Pancreas (tissue), 10 donors: ENCODE measurements around the gene MMP10. TPM values are rescaled to one million over a fixed set of nuclear protein-coding genes. Genes with fewer than 3 reads are reported as not detected.

Experiments used
- ATAC-seq, 4 donors: fragments of 200-7000 bp; cut with Tn5 transposase; one replicate each; pipeline versions ENCODE4 v1.8.0 to v1.9.1; 2020; ENCODE audit warnings: mild to moderate bottlenecking in 4 of 4, moderate library complexity in 4 of 4
- DNase-seq, 6 donors: peaks; one replicate each; pipeline ENCODE4 v3.0.0-alpha.2; 2020
- FAIRE-seq: peaks from 2 replicates; lab custom pipeline; 2012; peaks lifted over from hg19 to GRCh38; lab: Jason Lieb, UNC
- H3K27ac ChIP-seq, 4 donors: fragments of 200-600 bp; sonication (generic); 1 replicate in 3 of 4; 2 replicates in 1 of 4; pipeline versions ENCODE4 v1.5.0 to v1.8.0; 2020
- H3K27me3 ChIP-seq, 4 donors: fragments of 200-600 bp; one replicate each; pipeline ENCODE4 v1.8.0; 2021
- H3K36me3 ChIP-seq, 3 donors: fragments of 200-600 bp; sonication (generic) in 1 of 3; one replicate each; pipeline versions ENCODE4 v1.5.0 to v1.8.0; 2020 to 2021
- H3K4me1 ChIP-seq, 3 donors: fragments of 200-600 bp; one replicate each; pipeline ENCODE4 v1.8.0; 2021
- H3K4me3 ChIP-seq, 4 donors: fragments of 200-600 bp; sonication (generic) in 2 of 4; one replicate each; pipeline versions ENCODE4 v1.5.0 to v1.8.0; 2020 to 2021
- H3K9me3 ChIP-seq, 4 donors: fragments of 200-600 bp; one replicate each; pipeline ENCODE4 v1.8.0; 2021
- WGBS, 2 donors: extraction: QIAGEN DNeasy Blood & Tissue Kit; methylation state at CpG; one replicate each; pipeline ENCODE4 v1.1.7; 2013; 5-methylcytosine and 5-hydroxymethylcytosine counted together
- intact Hi-C, 3 donors: fragments of 100-400 bp; cut with DNase I; formaldehyde crosslinking; loops; one replicate each; pipeline versions ENCODE4 v1.11.1 to v1.14.2; 2022
- polyA plus RNA-seq, 2 donors: library from polyadenylated mRNA; stranded (reverse); fragments of 200-250 nt; gene quantifications; one replicate each; pipeline ENCODE4 v1.2.3, GENCODE V29; 2013
- total RNA-seq, 6 donors: library from RNA; stranded (reverse); fragmentation: NEBNext Ultra II Directional in 4 of 6; extraction: Animal tissue kit (Norgen Biotek cat#: 25700) in 4 of 6; gene quantifications; one replicate each; pipeline versions ENCODE4 v1.2.1 to v1.2.4, GENCODE V29; 2021 to 2023
- TF ChIP-seq, protein P1 (sequence below), 4 donors: fragments of 200-600 bp; sonication (generic) in 3 of 4; IDR thresholded peaks; one replicate each; pipeline versions ENCODE4 v1.5.0 to v1.8.0; 2021; ENCODE audit warnings: antibody characterized with exemption in 4 of 4
- donor health status: healthy with polysubstance abuse.
- donor health status: DM: no; HTN: no; CAD: no; lungs with moderate emphysema.
- donor health status: DM: no; HTN: no; CAD: no.
- donor health status: control.
- donor health status: control.
- donor health status: Bipolar disorder and iron deficiency.
- donor health status: DM: yes; HTN: yes; CAD: no.
- donor health status: DM: no; HTN: no; CAD: no.
- donor health status: DM: no; HTN: no; CAD: no.
- donor health status: DM: yes; HTN: yes; CAD: no.

Gene MMP10
- total and polyA plus RNA-seq, 8 donors, result 0.09 to 2.9 (median 0.34) TPM; not detected in 1

GRCh38 chr11:102773386-102773785 is 7.0 kb downstream of the MMP10 start:
- TF ChIP-seq, protein P1, sequence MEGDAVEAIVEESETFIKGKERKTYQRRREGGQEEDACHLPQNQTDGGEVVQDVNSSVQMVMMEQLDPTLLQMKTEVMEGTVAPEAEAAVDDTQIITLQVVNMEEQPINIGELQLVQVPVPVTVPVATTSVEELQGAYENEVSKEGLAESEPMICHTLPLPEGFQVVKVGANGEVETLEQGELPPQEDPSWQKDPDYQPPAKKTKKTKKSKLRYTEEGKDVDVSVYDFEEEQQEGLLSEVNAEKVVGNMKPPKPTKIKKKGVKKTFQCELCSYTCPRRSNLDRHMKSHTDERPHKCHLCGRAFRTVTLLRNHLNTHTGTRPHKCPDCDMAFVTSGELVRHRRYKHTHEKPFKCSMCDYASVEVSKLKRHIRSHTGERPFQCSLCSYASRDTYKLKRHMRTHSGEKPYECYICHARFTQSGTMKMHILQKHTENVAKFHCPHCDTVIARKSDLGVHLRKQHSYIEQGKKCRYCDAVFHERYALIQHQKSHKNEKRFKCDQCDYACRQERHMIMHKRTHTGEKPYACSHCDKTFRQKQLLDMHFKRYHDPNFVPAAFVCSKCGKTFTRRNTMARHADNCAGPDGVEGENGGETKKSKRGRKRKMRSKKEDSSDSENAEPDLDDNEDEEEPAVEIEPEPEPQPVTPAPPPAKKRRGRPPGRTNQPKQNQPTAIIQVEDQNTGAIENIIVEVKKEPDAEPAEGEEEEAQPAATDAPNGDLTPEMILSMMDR (IDR thresholded peaks at IDR 0.05), result no peak
- no peak overlapping the region for H3K27ac ChIP-seq
- H3K27me3 ChIP-seq, result no peaks in the 10 kb centered on the region
- FAIRE-seq (no peak), ATAC-seq (no peak), DNase-seq (no peak)
- WGBS, 2 donors, result 58 to 71% methylated on average over 4 of the region's 4 CpGs
- no peaks in the 10 kb centered on the region for H3K4me1 ChIP-seq
- no peaks in the 10 kb centered on the region for H3K9me3 ChIP-seq
- intact Hi-C loops, result no loop called here
- H3K36me3 ChIP-seq, result no peaks in the 10 kb centered on the region
- H3K4me3 ChIP-seq, result no peak overlapping the region

- FAIRE-seq, result no peak
Measured at GRCh38 chr11:102771351-102771750, 9.1 kb downstream of the MMP10 start.

DNA sequence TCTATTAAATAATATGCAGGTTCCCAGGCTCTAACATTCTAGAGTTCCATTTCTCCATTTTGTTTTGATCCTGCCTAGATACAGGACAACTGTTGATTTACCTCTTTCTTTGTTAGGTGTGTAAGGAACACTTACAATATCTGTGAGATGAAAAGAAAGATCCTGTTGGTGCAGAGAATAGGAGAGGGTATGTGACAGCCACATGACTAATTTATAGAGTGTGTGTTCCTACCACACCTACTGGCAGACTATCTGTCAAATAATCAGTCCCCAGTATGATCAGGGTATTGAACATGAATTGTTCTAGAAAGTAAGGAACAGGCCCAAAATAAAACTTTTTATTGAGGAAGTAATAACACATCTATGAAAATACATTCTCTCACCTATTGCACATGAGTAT is 10.2 kb downstream of the MMP10 start:
- ATAC-seq (no peak), FAIRE-seq (no peak), DNase-seq (no peak)
- TF ChIP-seq, protein P1 (IDR thresholded peaks at IDR 0.05), result no peak
- Histone ChIP-seq H3K27ac (no peak overlapping the region), H3K36me3 (no peaks in the 10 kb centered on the region), H3K9me3 (no peaks in the 10 kb centered on the region), H3K27me3 (no peaks in the 10 kb centered on the region), H3K4me3 (no peak overlapping the region), H3K4me1 (no peaks in the 10 kb centered on the region)
- intact Hi-C loops, result no loop called here

More at GRCh38 chr11:102771351-102771750, 9.1 kb downstream of the MMP10 start:
- Histone ChIP-seq H3K9me3 (no peaks in the 10 kb centered on the region), H3K27me3 (no peaks in the 10 kb centered on the region), H3K4me3 (no peak overlapping the region), H3K27ac (no peak overlapping the region), H3K4me1 (no peaks in the 10 kb centered on the region), H3K36me3 (no peaks in the 10 kb centered on the region)
- ATAC-seq (no peak), DNase-seq (no peak)
- intact Hi-C loops, result no loop called here
- TF ChIP-seq, protein P1 (IDR thresholded peaks at IDR 0.05), result no peak
- 61 to 67% methylated on average over 1 of the region's 1 CpG for WGBS, 2 donors

GRCh38 chr11:102767800-102768199 is 12.6 kb downstream of the MMP10 start:
- H3K36me3 ChIP-seq, result no peaks in the 10 kb centered on the region
- no peak overlapping the region for H3K4me3 ChIP-seq
- TF ChIP-seq, protein P1 (IDR thresholded peaks at IDR 0.05), result no peak
- ATAC-seq (no peak), FAIRE-seq (no peak), DNase-seq (peak in 1 of 6 donors; percentile 30)
- H3K9me3 ChIP-seq, result no peaks in the 10 kb centered on the region
- 38 to 68% methylated on average over 18 of the region's 18 CpGs for WGBS, 2 donors
- intact Hi-C loops, result no loop called here
- H3K27me3 ChIP-seq, result no peaks in the 10 kb centered on the region
- no peak overlapping the region for H3K27ac ChIP-seq
- no peaks in the 10 kb centered on the region for H3K4me1 ChIP-seq

GRCh38 chr11:102763440-102763839 is 17.0 kb downstream of the MMP10 start:
- TF ChIP-seq, protein P1 (IDR thresholded peaks at IDR 0.05), result no peak
- no peak overlapping the region for H3K27ac ChIP-seq
- H3K27me3 ChIP-seq, result no peaks in the 10 kb centered on the region
- no peak overlapping the region for H3K4me3 ChIP-seq
- 53 to 67% methylated on average over 2 of the region's 2 CpGs for WGBS, 2 donors
- H3K4me1 ChIP-seq, result no peaks in the 10 kb centered on the region
- intact Hi-C loops, result no loop called here
- no peaks in the 10 kb centered on the region for H3K36me3 ChIP-seq
- H3K9me3 ChIP-seq, result no peaks in the 10 kb centered on the region
- FAIRE-seq, result no peak
- no peak for ATAC-seq
- DNase-seq, result no peak
